K562 (cell line): ENCODE measurements around the gene TKTL1. TPM values are rescaled to one million over a fixed set of nuclear protein-coding genes. Genes with fewer than 3 reads are reported as not detected.

Experiments
- CHD4 ChIP-seq: fragments of 200-600 bp; sonication (generic); IDR thresholded peaks from 3 replicates; pipeline ENCODE4 v1.6.1; 2012; ENCODE audit warnings: low read depth, mild to moderate bottlenecking, mixed read lengths, low read length, inconsistent platforms; ENCODE audit not compliant: insufficient read depth, insufficient replicate concordance, poor library complexity, severe bottlenecking
- FOSL1 ChIP-seq: fragments of 200-800 bp; sonication (Bioruptor generic); conservative IDR thresholded peaks from 2 replicates; pipeline ENCODE4 v1.6.1; 2016; ENCODE audit warnings: missing genetic modification characterization, missing compliant biosample characterization
- FOXK2 ChIP-seq, 2 experiments: fragments of 450-650 bp; IDR thresholded peaks in 1 of 2; conservative IDR thresholded peaks in 1 of 2; 2 replicates each; pipeline ENCODE4 v1.6.1; 2016; ENCODE audit warnings: low read depth in 2 of 2, mild to moderate bottlenecking in 1 of 2
- NFYB ChIP-seq: IDR thresholded peaks from 2 replicates; pipeline ENCODE4 v1.6.1; 2011; ENCODE audit warnings: mild to moderate bottlenecking, moderate library complexity; ENCODE audit not compliant: insufficient read length; ENCODE audit errors: extremely low read depth
- RBFOX2 ChIP-seq: fragments of 200-400 bp; formaldehyde crosslinking; IDR thresholded peaks from 2 replicates; pipeline ENCODE4 v1.6.1; 2017; ENCODE audit warnings: low read depth, mild to moderate bottlenecking, low read length, moderate library complexity
- TCFL5 ChIP-seq: fragments of 250-450 bp; sonication (Bioruptor Pico); conservative IDR thresholded peaks from 2 replicates; pipeline ENCODE4 v1.6.1; 2021; ENCODE audit warnings: mild to moderate bottlenecking, moderate library complexity, matching md5 sums
- ZNF3 ChIP-seq: fragments of 250-450 bp; sonication (Bioruptor Pico); IDR thresholded peaks from 2 replicates; pipeline ENCODE4 v1.5.0; 2021; ENCODE audit warnings: mild to moderate bottlenecking, moderate library complexity
- polyA plus RNA-seq, 8 experiments: library from polyadenylated mRNA; depleted of rRNA in 4 of 8; stranded (reverse) in 5 of 8; unstranded in 3 of 8; fragments of >200 nt; fragmentation: Nextera tagmentation in 2 of 8; fragmentation: Illumina TruSeq in 1 of 8; extraction: Ambion mirVana in 2 of 8; extraction: Trizol in 1 of 8; gene quantifications; 2 replicates each; pipeline versions ENCODE4 v1.2.1 to v1.2.3, GENCODE V29; 2011 to 2014; ENCODE audit warnings: inconsistent platforms in 1 of 8, missing spikeins in 1 of 8
- total RNA-seq, 7 experiments: library from RNA; depleted of rRNA in 6 of 7; stranded (reverse); fragments of >200 nt in 6 of 7; fragmentation: Illumina TruSeq in 2 of 7; extraction: Trizol in 2 of 7; gene quantifications; 2 replicates each; pipeline versions ENCODE4 v1.2.1 to v1.2.3, GENCODE V29; 2011 to 2021; ENCODE audit warnings: low replicate concordance in 1 of 7
- TF ChIP-seq, protein P1 (sequence below): sonication (generic); formaldehyde crosslinking; IDR thresholded peaks from 2 replicates; pipeline ENCODE4 v1.8.0; 2023; ENCODE audit warnings: mild to moderate bottlenecking, missing genetic modification reagents
- TF ChIP-seq, protein P2 (sequence below), 2 experiments: IDR thresholded peaks; 2 replicates each; pipeline ENCODE4 v1.6.1; 2011; ENCODE audit warnings: borderline replicate concordance in 1 of 2, control low read depth in 1 of 2, low read depth in 1 of 2, low read length in 1 of 2, mild to moderate bottlenecking in 1 of 2, mixed read lengths in 1 of 2, moderate library complexity in 1 of 2; ENCODE audit not compliant: insufficient read depth in 1 of 2, insufficient read length in 1 of 2, poor library complexity in 1 of 2, severe bottlenecking in 1 of 2; ENCODE audit errors: extremely low read depth in 1 of 2
- TF ChIP-seq, protein P3 (sequence below): fragments of 450-650 bp; IDR thresholded peaks from 2 replicates; pipeline ENCODE4 v1.6.1; 2016; ENCODE audit warnings: borderline replicate concordance
- TF ChIP-seq, protein P4 (sequence below): fragments of 250-450 bp; sonication (Bioruptor Pico); IDR thresholded peaks from 2 replicates; pipeline ENCODE4 v1.4.0; 2020; ENCODE audit warnings: mild to moderate bottlenecking, moderate library complexity, borderline replicate concordance

The TKTL1 gene
- total and polyA plus RNA-seq, 9 of the 15 experiments (the other 6 are each of a cell fraction or from before 2014, with no cell fraction given), result 0.18 to 0.71 (median 0.38) TPM

DNA sequence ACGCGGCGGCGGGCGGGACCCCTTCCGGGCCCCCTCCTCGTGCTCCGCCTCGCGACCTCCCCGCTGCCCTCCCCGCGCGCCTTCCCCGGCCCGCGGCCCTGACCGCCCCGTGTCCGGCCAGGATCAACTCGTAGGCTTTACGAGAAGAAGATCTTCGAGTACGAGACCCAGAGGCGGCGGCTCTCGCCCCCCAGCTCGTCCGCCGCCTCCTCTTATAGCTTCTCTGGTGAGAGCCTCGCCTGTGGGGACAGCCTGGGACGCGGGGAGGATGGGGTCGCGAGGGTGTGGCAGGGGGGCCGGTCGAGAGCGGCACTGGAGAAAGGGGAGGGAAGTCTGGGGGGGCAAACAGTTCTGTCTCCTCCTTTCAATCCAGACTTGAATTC, 84.0 kb downstream of the TKTL1 start (continued):
- TF ChIP-seq, protein P1, sequence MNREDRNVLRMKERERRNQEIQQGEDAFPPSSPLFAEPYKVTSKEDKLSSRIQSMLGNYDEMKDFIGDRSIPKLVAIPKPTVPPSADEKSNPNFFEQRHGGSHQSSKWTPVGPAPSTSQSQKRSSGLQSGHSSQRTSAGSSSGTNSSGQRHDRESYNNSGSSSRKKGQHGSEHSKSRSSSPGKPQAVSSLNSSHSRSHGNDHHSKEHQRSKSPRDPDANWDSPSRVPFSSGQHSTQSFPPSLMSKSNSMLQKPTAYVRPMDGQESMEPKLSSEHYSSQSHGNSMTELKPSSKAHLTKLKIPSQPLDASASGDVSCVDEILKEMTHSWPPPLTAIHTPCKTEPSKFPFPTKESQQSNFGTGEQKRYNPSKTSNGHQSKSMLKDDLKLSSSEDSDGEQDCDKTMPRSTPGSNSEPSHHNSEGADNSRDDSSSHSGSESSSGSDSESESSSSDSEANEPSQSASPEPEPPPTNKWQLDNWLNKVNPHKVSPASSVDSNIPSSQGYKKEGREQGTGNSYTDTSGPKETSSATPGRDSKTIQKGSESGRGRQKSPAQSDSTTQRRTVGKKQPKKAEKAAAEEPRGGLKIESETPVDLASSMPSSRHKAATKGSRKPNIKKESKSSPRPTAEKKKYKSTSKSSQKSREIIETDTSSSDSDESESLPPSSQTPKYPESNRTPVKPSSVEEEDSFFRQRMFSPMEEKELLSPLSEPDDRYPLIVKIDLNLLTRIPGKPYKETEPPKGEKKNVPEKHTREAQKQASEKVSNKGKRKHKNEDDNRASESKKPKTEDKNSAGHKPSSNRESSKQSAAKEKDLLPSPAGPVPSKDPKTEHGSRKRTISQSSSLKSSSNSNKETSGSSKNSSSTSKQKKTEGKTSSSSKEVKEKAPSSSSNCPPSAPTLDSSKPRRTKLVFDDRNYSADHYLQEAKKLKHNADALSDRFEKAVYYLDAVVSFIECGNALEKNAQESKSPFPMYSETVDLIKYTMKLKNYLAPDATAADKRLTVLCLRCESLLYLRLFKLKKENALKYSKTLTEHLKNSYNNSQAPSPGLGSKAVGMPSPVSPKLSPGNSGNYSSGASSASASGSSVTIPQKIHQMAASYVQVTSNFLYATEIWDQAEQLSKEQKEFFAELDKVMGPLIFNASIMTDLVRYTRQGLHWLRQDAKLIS (CRISPR knock-in tag), result peak; percentile 75; the same call in 1 of the 2 replicates
- TF ChIP-seq TCFL5 (CRISPR knock-in tag), result no peak
- TF ChIP-seq, protein P2, sequence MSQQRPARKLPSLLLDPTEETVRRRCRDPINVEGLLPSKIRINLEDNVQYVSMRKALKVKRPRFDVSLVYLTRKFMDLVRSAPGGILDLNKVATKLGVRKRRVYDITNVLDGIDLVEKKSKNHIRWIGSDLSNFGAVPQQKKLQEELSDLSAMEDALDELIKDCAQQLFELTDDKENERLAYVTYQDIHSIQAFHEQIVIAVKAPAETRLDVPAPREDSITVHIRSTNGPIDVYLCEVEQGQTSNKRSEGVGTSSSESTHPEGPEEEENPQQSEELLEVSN (IDR thresholded peaks at IDR 0.05; ENCODE audit: borderline replicate concordance in 1 of 2, extremely low read depth in 1 of 2, insufficient read depth in 1 of 2, insufficient read length in 1 of 2, low read depth in 1 of 2, low read length in 1 of 2, poor library complexity in 1 of 2, severe bottlenecking in 1 of 2), result peak in 1 of 2 experiments; percentile 21
- no peak for TF ChIP-seq ZNF3 (CRISPR knock-in tag)
- TF ChIP-seq, protein P3, sequence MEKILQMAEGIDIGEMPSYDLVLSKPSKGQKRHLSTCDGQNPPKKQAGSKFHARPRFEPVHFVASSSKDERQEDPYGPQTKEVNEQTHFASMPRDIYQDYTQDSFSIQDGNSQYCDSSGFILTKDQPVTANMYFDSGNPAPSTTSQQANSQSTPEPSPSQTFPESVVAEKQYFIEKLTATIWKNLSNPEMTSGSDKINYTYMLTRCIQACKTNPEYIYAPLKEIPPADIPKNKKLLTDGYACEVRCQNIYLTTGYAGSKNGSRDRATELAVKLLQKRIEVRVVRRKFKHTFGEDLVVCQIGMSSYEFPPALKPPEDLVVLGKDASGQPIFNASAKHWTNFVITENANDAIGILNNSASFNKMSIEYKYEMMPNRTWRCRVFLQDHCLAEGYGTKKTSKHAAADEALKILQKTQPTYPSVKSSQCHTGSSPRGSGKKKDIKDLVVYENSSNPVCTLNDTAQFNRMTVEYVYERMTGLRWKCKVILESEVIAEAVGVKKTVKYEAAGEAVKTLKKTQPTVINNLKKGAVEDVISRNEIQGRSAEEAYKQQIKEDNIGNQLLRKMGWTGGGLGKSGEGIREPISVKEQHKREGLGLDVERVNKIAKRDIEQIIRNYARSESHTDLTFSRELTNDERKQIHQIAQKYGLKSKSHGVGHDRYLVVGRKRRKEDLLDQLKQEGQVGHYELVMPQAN, result no peak
- no peak for TF ChIP-seq NFYB
- TF ChIP-seq, protein P4, sequence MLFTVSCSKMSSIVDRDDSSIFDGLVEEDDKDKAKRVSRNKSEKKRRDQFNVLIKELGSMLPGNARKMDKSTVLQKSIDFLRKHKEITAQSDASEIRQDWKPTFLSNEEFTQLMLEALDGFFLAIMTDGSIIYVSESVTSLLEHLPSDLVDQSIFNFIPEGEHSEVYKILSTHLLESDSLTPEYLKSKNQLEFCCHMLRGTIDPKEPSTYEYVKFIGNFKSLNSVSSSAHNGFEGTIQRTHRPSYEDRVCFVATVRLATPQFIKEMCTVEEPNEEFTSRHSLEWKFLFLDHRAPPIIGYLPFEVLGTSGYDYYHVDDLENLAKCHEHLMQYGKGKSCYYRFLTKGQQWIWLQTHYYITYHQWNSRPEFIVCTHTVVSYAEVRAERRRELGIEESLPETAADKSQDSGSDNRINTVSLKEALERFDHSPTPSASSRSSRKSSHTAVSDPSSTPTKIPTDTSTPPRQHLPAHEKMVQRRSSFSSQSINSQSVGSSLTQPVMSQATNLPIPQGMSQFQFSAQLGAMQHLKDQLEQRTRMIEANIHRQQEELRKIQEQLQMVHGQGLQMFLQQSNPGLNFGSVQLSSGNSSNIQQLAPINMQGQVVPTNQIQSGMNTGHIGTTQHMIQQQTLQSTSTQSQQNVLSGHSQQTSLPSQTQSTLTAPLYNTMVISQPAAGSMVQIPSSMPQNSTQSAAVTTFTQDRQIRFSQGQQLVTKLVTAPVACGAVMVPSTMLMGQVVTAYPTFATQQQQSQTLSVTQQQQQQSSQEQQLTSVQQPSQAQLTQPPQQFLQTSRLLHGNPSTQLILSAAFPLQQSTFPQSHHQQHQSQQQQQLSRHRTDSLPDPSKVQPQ (CRISPR knock-in tag), result no peak
- TF ChIP-seq FOXK2 (conservative IDR thresholded peaks at IDR 0.05 in 1 of 2, IDR thresholded peaks at IDR 0.05 in 1 of 2; ENCODE audit: low read depth in 2 of 2), result no peak
- peak; percentile 67 for TF ChIP-seq RBFOX2
- no peak for TF ChIP-seq FOSL1 (tag)
- no peak for TF ChIP-seq CHD4
